PC-3 (cell line): ENCODE results near the gene SNX15. TPM values are rescaled to one million over a fixed set of nuclear protein-coding genes. Genes with fewer than 3 reads are reported as not detected.

Experiments
- ATAC-seq: fragments of 200-7000 bp; cut with Tn5 transposase; 2 replicates; pipeline ENCODE4 v1.9.1; 2020; ENCODE audit warnings: mild to moderate bottlenecking, moderate library complexity
- BruUV-seq: library from RNA; stranded (reverse); fragments of 400-500 nt; replicated peaks from 2 replicates; lab custom pipeline; 2021; lab: Mats Ljungman, UMichigan
- CTCF ChIA-PET: fragments of 300-600 bp; sonication (Branson Sonifier 250); formaldehyde crosslinking; loops from one replicate; lab custom pipeline; 2022; ENCODE audit warnings: antibody characterized with exemption; lab: Charles Lee
- POLR2A ChIA-PET: fragments of 300-600 bp; sonication (Branson Sonifier 250); formaldehyde crosslinking; loops from one replicate; lab custom pipeline; 2022; ENCODE audit warnings: antibody characterized with exemption; ENCODE audit not compliant: unreplicated experiment; lab: Charles Lee
- DNase-seq: peaks from one replicate; pipeline ENCODE4 v3.0.0-alpha.2; 2015
- H2AFZ ChIP-seq: fragments of 300-600 bp; sonication (generic); 2 replicates; pipeline ENCODE4 v1.6.0; 2016; ENCODE audit warnings: antibody characterized with exemption, low read length
- H3F3A ChIP-seq: fragments of 300-600 bp; sonication (generic); one replicate; pipeline ENCODE4 v1.6.0; 2017; ENCODE audit warnings: antibody characterized with exemption, low read length, control low read depth, mild to moderate bottlenecking; ENCODE audit not compliant: unreplicated experiment
- H3K27ac ChIP-seq: fragments of 300-600 bp; sonication (generic); 2 replicates; pipeline ENCODE4 v1.5.1; 2016; ENCODE audit warnings: mild to moderate bottlenecking, low read length
- H3K27me3 ChIP-seq: fragments of 300-600 bp; sonication (generic); 2 replicates; pipeline ENCODE4 v1.6.1; 2016; ENCODE audit warnings: low read length, mixed read lengths
- H3K36me3 ChIP-seq: fragments of 300-600 bp; sonication (generic); 2 replicates; pipeline ENCODE4 v1.6.1; 2016; ENCODE audit warnings: low read depth, mixed run types, low read length, mixed read lengths
- H3K4me1 ChIP-seq: fragments of 300-600 bp; sonication (generic); 2 replicates; pipeline ENCODE4 v1.5.1; 2016; ENCODE audit warnings: low read length; ENCODE audit not compliant: insufficient read depth
- H3K4me2 ChIP-seq: fragments of 300-600 bp; sonication (generic); 2 replicates; pipeline ENCODE4 v1.6.0; 2016; ENCODE audit warnings: low read length
- H3K4me3 ChIP-seq: fragments of 300-600 bp; sonication (generic); 2 replicates; pipeline ENCODE4 v1.5.1; 2016; ENCODE audit warnings: mild to moderate bottlenecking, low read length, mixed read lengths
- H3K79me2 ChIP-seq: fragments of 300-600 bp; sonication (generic); 2 replicates; pipeline ENCODE4 v1.6.1; 2017; ENCODE audit warnings: low read length, mixed read lengths
- H3K9ac ChIP-seq: fragments of 300-600 bp; sonication (generic); 2 replicates; pipeline ENCODE4 v1.6.0; 2016; ENCODE audit warnings: mild to moderate bottlenecking, low read length
- H3K9me2 ChIP-seq: fragments of 300-600 bp; sonication (generic); replicated peaks from 2 replicates; pipeline ENCODE4 v1.6.1; 2016; ENCODE audit warnings: mixed run types, low read length, mixed read lengths
- H3K9me3 ChIP-seq: fragments of 300-600 bp; sonication (generic); 2 replicates; pipeline ENCODE4 v1.6.1; 2016; ENCODE audit warnings: low read length, mixed read lengths
- H4K20me1 ChIP-seq: fragments of 300-600 bp; sonication (generic); 2 replicates; pipeline ENCODE4 v1.6.1; 2016; ENCODE audit warnings: low read length, mixed read lengths
- EZH2 ChIP-seq: fragments of 300-600 bp; sonication (generic); IDR thresholded peaks from one replicate; pipeline ENCODE4 v1.6.1; 2017; ENCODE audit warnings: antibody characterized with exemption, mild to moderate bottlenecking, low read length; ENCODE audit not compliant: unreplicated experiment
- EZH2phosphoT487 ChIP-seq: fragments of 300-600 bp; sonication (generic); IDR thresholded peaks from 2 replicates; pipeline ENCODE4 v1.6.1; 2018; ENCODE audit warnings: mild to moderate bottlenecking, antibody characterized with exemption, low read length, borderline replicate concordance
- intact Hi-C: fragments of 100-400 bp; cut with micrococcal nuclease; formaldehyde crosslinking; loops from 2 replicates; pipeline ENCODE4 v1.9.0; 2023
- total RNA-seq: library from RNA; depleted of rRNA; stranded (reverse); fragments of >200 nt; gene quantifications from 2 replicates; pipeline ENCODE4 v1.2.3, GENCODE V29; 2014
- TF ChIP-seq, protein P1 (sequence below): fragments of 300-600 bp; sonication (generic); conservative IDR thresholded peaks from 2 replicates; pipeline ENCODE4 v1.5.1; 2017; ENCODE audit warnings: antibody characterized with exemption, low read depth, mild to moderate bottlenecking, low read length

Gene SNX15
- total RNA-seq, 1 experiment from 2014 or later: 40.4 TPM

DNA sequence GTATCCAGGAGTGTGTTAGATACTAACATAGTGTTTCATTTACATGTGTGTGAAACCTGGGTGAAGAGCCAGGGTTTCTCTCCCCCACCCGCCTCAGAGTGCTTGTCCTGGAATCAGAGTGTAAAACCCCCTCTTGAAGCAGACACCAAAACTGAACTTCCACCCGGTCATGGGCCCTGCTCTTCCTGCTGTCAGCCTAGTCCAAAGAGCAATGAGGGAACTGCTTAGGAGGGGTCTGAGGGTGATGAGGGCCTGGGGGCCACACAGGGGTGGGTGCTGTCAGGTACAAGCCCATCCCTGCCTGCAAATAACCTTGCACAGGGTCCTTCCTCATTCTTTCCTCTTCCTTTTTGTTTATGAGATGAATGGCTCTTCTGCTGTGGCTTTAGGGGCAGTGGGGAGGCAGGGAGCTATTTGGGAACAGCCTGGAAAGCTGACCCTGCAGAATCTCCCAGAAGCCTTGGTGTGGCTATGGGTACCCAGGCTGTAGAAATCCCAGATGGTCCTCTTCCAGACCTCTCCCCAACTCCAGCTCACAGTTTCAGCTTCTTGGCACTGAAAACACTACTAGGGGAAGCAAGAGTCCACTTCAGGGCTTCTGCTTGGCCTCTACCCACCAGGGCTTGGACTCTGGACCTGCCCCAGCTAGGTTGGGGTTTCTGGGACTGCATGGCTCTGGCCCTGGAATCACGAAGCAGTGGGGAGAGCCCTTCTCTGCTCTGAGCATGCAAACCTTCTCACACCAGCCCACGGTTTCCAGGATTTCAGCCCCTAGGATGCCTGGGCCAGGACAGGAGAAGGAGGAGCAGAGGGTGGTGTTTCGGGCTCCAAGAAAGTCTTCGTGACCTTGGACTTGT, 39.0 kb upstream of the SNX15 start:
- Histone ChIP-seq H3K36me3 (no peaks in the 10 kb centered on the region), H3F3A (no peaks in the 10 kb centered on the region), H3K9me3 (no peaks in the 10 kb centered on the region), H3K9ac (no peak overlapping the region), H3K27ac (no peak overlapping the region), H4K20me1 (no peaks in the 10 kb centered on the region), H2AFZ (no peak overlapping the region), H3K4me1 (no peaks in the 10 kb centered on the region), H3K79me2 (no peaks in the 10 kb centered on the region), H3K27me3 (no peaks in the 10 kb centered on the region), H3K4me3 (no peak overlapping the region), H3K4me2 (no peak overlapping the region), H3K9me2 (no peaks in the 10 kb centered on the region)
- no TSS peak for BruUV-seq
- intact Hi-C loops: no loop called here
- CTCF ChIA-PET: no interaction called here
- ATAC-seq (no peak), DNase-seq (no peak)
- TF ChIP-seq EZH2phosphoT487 (no peak), EZH2 (no peak)
- TF ChIP-seq, protein P1, sequence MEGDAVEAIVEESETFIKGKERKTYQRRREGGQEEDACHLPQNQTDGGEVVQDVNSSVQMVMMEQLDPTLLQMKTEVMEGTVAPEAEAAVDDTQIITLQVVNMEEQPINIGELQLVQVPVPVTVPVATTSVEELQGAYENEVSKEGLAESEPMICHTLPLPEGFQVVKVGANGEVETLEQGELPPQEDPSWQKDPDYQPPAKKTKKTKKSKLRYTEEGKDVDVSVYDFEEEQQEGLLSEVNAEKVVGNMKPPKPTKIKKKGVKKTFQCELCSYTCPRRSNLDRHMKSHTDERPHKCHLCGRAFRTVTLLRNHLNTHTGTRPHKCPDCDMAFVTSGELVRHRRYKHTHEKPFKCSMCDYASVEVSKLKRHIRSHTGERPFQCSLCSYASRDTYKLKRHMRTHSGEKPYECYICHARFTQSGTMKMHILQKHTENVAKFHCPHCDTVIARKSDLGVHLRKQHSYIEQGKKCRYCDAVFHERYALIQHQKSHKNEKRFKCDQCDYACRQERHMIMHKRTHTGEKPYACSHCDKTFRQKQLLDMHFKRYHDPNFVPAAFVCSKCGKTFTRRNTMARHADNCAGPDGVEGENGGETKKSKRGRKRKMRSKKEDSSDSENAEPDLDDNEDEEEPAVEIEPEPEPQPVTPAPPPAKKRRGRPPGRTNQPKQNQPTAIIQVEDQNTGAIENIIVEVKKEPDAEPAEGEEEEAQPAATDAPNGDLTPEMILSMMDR: no peak
- POLR2A ChIA-PET: no interaction called here

DNA sequence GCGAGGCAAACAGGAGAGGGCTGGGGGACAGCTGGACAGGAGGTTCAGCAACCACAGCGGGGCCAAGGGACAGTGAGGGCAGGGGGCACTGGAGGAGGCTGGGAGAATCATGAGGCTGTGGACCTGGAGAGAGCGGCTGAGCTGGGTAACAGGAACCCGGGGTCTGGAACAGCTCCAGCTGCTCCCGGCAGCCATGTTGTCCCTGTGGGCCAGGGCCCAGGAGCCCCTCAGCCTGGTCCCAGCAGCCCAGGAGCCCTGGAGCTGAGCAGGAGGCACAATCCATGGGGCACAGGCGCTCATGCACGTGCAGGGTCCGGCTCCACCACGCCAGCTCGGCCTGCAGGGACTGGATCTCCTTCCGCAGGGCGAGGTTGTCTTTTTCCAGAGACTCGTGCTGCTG, 37.8 kb upstream of the SNX15 start:
- BruUV-seq: no TSS peak
- Histone ChIP-seq H3K9me2 (no peaks in the 10 kb centered on the region), H3K4me2 (no peak overlapping the region), H3K27me3 (no peaks in the 10 kb centered on the region), H2AFZ (no peak overlapping the region), H3K79me2 (no peaks in the 10 kb centered on the region), H4K20me1 (no peaks in the 10 kb centered on the region), H3K9me3 (no peaks in the 10 kb centered on the region), H3F3A (no peaks in the 10 kb centered on the region), H3K36me3 (no peaks in the 10 kb centered on the region), H3K4me3 (no peak overlapping the region), H3K27ac (no peak overlapping the region), H3K4me1 (no peaks in the 10 kb centered on the region), H3K9ac (no peak overlapping the region)
- ATAC-seq (no peak), DNase-seq (no peak)
- intact Hi-C loops: no loop called here
- ChIA-PET CTCF (no interaction called here), POLR2A (no interaction called here)
- TF ChIP-seq EZH2 (no peak), EZH2phosphoT487 (no peak)
- TF ChIP-seq, protein P1: no peak

DNA sequence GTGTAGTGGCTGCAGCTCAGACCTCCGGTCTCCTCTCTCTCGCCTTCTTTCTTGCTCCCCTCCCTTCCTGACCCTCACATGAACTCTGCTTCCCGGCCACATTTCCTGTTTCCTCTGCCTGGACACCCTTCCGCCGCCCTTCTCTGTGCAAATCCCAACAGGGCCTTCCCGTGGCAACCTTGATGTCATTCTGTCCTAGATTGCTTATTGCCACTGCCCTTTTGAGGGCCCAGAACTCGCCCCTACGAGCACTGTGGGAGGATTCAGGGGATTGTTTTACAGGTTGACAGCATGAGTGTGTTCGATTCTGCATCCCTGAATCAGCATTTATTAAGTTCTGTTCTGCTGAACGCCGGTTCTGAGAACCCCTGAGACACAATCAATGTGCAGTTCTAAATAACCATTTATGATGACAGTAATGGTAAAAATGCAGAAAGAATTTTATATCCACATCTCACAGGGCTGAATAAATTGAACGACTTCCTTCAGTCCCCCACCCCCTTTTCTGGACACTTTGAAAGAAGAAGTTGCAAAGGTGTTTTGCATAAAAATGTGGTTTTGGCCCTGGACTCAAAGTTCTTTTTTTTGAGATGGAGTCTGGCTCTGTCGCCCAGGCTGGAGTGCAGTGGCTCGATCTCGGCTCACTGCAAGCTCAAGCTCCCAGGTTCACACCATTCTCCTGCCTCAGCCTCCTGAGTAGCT, 36.9 kb upstream of the SNX15 start:
- Histone ChIP-seq H3K9me3 (no peaks in the 10 kb centered on the region), H3K4me1 (no peaks in the 10 kb centered on the region), H3K27ac (no peak overlapping the region), H4K20me1 (no peaks in the 10 kb centered on the region), H3K9ac (no peak overlapping the region), H3K4me3 (no peak overlapping the region), H2AFZ (no peak overlapping the region), H3K4me2 (no peak overlapping the region), H3K27me3 (no peaks in the 10 kb centered on the region), H3F3A (no peaks in the 10 kb centered on the region), H3K9me2 (no peaks in the 10 kb centered on the region), H3K36me3 (no peaks in the 10 kb centered on the region), H3K79me2 (no peaks in the 10 kb centered on the region)
- POLR2A ChIA-PET: no interaction called here
- no peak for DNase-seq
- CTCF ChIA-PET: no interaction called here
- intact Hi-C loops: no loop called here
- TF ChIP-seq EZH2: no peak
- TF ChIP-seq EZH2phosphoT487: no peak
- BruUV-seq: no TSS peak
- no peak for ATAC-seq
